Measurements from ENCODE around the gene MAP3K12. TPM values are rescaled to one million over a fixed set of nuclear protein-coding genes. Genes with fewer than 3 reads are reported as not detected.

Gene MAP3K12
- total and polyA plus RNA-seq, 2 of the 13 experiments (the other 11 are each of a cell fraction or from before 2014, with no cell fraction given): 0.20 to 1.1 TPM

DNA sequence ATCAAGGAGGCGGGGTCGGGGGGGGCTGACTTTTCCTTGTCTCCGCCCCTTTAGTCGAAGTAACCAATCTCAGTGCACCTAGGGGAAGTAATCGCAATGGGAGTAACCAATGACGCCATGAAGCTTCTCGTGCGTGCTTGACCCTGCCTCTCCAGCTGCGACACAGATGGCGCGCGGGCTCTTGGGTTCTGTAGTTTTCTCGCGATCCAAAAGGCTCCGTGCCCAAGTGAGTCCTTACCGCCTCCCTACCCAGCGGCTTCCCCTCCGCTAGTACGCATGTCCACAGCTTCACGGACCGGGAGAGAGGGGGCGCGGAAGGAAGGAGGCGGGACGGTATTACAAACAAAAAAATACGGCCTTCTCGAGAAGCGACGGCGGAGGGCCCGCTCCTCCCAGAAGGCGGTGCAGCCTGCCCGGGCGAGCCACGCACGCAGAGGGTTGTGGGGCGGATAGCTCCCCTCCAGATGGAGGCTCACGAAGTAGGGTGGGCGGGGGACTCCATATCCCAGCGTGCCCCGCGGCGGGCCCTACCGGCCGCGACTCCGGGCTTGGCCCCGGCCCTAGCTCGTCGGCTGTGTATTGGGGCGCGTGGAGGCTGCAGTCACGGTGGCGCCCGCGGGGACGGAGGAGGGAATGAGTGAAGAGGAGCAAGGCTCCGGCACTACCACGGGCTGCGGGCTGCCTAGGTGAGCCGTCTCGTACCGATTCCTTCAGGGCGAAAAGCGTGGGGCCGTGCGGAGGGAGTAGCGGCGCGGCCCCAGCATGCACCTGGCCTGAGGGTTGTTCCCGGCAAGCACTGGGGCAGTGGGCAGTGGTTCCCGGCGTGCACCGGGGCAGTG, 1.7 kb upstream of the MAP3K12 start, which contains the start of gene TARBP2 (continued):
- TF ChIP-seq, protein P1, sequence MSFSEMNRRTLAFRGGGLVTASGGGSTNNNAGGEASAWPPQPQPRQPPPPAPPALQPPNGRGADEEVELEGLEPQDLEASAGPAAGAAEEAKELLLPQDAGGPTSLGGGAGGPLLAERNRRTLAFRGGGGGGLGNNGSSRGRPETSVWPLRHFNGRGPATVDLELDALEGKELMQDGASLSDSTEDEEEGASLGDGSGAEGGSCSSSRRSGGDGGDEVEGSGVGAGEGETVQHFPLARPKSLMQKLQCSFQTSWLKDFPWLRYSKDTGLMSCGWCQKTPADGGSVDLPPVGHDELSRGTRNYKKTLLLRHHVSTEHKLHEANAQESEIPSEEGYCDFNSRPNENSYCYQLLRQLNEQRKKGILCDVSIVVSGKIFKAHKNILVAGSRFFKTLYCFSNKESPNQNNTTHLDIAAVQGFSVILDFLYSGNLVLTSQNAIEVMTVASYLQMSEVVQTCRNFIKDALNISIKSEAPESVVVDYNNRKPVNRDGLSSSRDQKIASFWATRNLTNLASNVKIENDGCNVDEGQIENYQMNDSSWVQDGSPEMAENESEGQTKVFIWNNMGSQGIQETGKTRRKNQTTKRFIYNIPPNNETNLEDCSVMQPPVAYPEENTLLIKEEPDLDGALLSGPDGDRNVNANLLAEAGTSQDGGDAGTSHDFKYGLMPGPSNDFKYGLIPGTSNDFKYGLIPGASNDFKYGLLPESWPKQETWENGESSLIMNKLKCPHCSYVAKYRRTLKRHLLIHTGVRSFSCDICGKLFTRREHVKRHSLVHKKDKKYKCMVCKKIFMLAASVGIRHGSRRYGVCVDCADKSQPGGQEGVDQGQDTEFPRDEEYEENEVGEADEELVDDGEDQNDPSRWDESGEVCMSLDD (CRISPR knock-in tag; IDR thresholded peaks at IDR 0.05; ENCODE audit: borderline replicate concordance): 0 out of 2 replicates have a peak, but pooled peaks have one; percentile 46
- no peak for TF ChIP-seq ZNF326 (CRISPR knock-in tag; IDR thresholded peaks at IDR 0.05; ENCODE audit: borderline replicate concordance)
- TF ChIP-seq TARDBP (CRISPR knock-in tag; IDR thresholded peaks at IDR 0.05): peak; percentile 87
- TF ChIP-seq RBFOX2 (IDR thresholded peaks at IDR 0.05; ENCODE audit: low read depth, low read length): peak; percentile 99
- no peak; the same call in 1 of the 2 replicates for TF ChIP-seq GTF2F1 (IDR thresholded peaks at IDR 0.05; ENCODE audit: low read length)
- peak; percentile 58 for TF ChIP-seq YY1 (IDR thresholded peaks at IDR 0.05; ENCODE audit: insufficient read depth, insufficient replicate concordance, low read depth, low read length)
- TF ChIP-seq RFX3 (CRISPR knock-in tag; IDR thresholded peaks at IDR 0.05): no peak
- peak; percentile 83; the same call in 1 of the 2 replicates for TF ChIP-seq HOXA5 (CRISPR knock-in tag; IDR thresholded peaks at IDR 0.05)
- peak; percentile 78; the same call in 1 of the 2 replicates for TF ChIP-seq ZNF879 (CRISPR knock-in tag; IDR thresholded peaks at IDR 0.05)
- TF ChIP-seq BRD4 (CRISPR knock-in tag; IDR thresholded peaks at IDR 0.05): peak; percentile 93
- TF ChIP-seq NBN (conservative IDR thresholded peaks at IDR 0.05): no peak
- TF ChIP-seq ZNF619 (CRISPR knock-in tag; IDR thresholded peaks at IDR 0.05): peak; percentile 68; the same call in 1 of the 2 replicates
- TF ChIP-seq, protein P2, sequence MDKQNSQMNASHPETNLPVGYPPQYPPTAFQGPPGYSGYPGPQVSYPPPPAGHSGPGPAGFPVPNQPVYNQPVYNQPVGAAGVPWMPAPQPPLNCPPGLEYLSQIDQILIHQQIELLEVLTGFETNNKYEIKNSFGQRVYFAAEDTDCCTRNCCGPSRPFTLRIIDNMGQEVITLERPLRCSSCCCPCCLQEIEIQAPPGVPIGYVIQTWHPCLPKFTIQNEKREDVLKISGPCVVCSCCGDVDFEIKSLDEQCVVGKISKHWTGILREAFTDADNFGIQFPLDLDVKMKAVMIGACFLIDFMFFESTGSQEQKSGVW (CRISPR knock-in tag; IDR thresholded peaks at IDR 0.05; ENCODE audit: borderline replicate concordance): no peak
- TF ChIP-seq, protein P3, sequence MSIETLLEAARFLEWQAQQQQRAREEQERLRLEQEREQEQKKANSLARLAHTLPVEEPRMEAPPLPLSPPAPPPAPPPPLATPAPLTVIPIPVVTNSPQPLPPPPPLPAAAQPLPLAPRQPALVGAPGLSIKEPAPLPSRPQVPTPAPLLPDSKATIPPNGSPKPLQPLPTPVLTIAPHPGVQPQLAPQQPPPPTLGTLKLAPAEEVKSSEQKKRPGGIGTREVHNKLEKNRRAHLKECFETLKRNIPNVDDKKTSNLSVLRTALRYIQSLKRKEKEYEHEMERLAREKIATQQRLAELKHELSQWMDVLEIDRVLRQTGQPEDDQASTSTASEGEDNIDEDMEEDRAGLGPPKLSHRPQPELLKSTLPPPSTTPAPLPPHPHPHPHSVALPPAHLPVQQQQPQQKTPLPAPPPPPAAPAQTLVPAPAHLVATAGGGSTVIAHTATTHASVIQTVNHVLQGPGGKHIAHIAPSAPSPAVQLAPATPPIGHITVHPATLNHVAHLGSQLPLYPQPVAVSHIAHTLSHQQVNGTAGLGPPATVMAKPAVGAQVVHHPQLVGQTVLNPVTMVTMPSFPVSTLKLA (IDR thresholded peaks at IDR 0.05): 0 out of 2 replicates have a peak, but pooled peaks have one; percentile 28
- peak; percentile 92 for TF ChIP-seq ZNF143 (CRISPR knock-in tag; IDR thresholded peaks at IDR 0.05)
- TF ChIP-seq NONO (IDR thresholded peaks at IDR 0.05): no peak
- TF ChIP-seq NONO (CRISPR knock-in tag; conservative IDR thresholded peaks at IDR 0.05): peak; percentile 97
- 0 out of 2 replicates have a peak, but pooled peaks have one; percentile 69 for TF ChIP-seq ZNF205 (CRISPR knock-in tag; IDR thresholded peaks at IDR 0.05)

All from HepG2 (cell line).